SHP77 treated with DMSO at 0.1 percent for 48 hours (cell line): Measurements from ENCODE around the gene OFD1.

Experiments used
- DNase-seq: peaks from one replicate; lab custom pipeline; 2025; lab: John Stamatoyannopoulos, UW

The OFD1 gene

GRCh38 chrX:13734278-13735172 lies at the start of gene OFD1, which contains the start of gene TRAPPC2:
Gene OFD1, plus strand, starts transcription at chrX:13734748. Its CDS starts 324 bp downstream, at chrX:13735072.
Gene TRAPPC2, minus strand, starts transcription at chrX:13734620. Its CDS starts 14,657 bp downstream, at chrX:13719963.
- peak; percentile 78 for DNase-seq

GRCh38 chrX:13685126-13685763 lies 49.3 kb upstream of the OFD1 start:
- DNase-seq, result no peak

- no peak for DNase-seq
Measured at GRCh38 chrX:13687203-13687602, 47.3 kb upstream of the OFD1 start.

GRCh38 chrX:13688384-13688957 lies 46.1 kb upstream of the OFD1 start:
- no peak for DNase-seq

GRCh38 chrX:13688958-13689740 lies 45.4 kb upstream of the OFD1 start, which contains the start of gene RAB9A:
Gene RAB9A, plus strand, starts transcription at chrX:13689128. Its CDS starts 19,619 bp downstream, at chrX:13708747.
- peak; percentile 39 for DNase-seq

- DNase-seq, result no peak
Measured at GRCh38 chrX:13689741-13690211, 44.8 kb upstream of the OFD1 start.

GRCh38 chrX:13690836-13691235 lies 43.7 kb upstream of the OFD1 start:
- DNase-seq, result no peak

- DNase-seq, result no peak
Measured at GRCh38 chrX:13691841-13692371, 42.6 kb upstream of the OFD1 start.

- no peak for DNase-seq
Measured at GRCh38 chrX:13692771-13693231, 41.7 kb upstream of the OFD1 start.

GRCh38 chrX:13693341-13693961 lies 41.1 kb upstream of the OFD1 start:
- no peak for DNase-seq

- no peak for DNase-seq
Measured at GRCh38 chrX:13694359-13694758, 40.2 kb upstream of the OFD1 start.

- DNase-seq, result no peak
Measured at GRCh38 chrX:13694983-13695382, 39.6 kb upstream of the OFD1 start.

- DNase-seq, result no peak
Measured at GRCh38 chrX:13695601-13696115, 38.9 kb upstream of the OFD1 start.

- no peak for DNase-seq
Measured at GRCh38 chrX:13697455-13697854, 37.1 kb upstream of the OFD1 start.

- DNase-seq, result no peak
Measured at GRCh38 chrX:13697976-13698375, 36.6 kb upstream of the OFD1 start.

- no peak for DNase-seq
Measured at GRCh38 chrX:13698432-13698831, 36.1 kb upstream of the OFD1 start.

GRCh38 chrX:13699183-13699826 lies 35.2 kb upstream of the OFD1 start:
- DNase-seq, result no peak

GRCh38 chrX:13700380-13700779 lies 34.2 kb upstream of the OFD1 start:
- DNase-seq, result no peak

GRCh38 chrX:13702111-13702789 lies 32.3 kb upstream of the OFD1 start:
- DNase-seq, result no peak

- DNase-seq, result no peak
Measured at GRCh38 chrX:13703135-13703534, 31.4 kb upstream of the OFD1 start.
